HG02884 (cell line): ENCODE measurements around the gene FGFR3.

Experiments used
- ATAC-seq: cut with Tn5 transposase; IDR thresholded peaks from one replicate; pipeline ENCODE4 v1.9.1; 2021; ENCODE audit warnings: mild to moderate bottlenecking, moderate library complexity; ENCODE audit not compliant: unreplicated experiment

The FGFR3 gene

DNA sequence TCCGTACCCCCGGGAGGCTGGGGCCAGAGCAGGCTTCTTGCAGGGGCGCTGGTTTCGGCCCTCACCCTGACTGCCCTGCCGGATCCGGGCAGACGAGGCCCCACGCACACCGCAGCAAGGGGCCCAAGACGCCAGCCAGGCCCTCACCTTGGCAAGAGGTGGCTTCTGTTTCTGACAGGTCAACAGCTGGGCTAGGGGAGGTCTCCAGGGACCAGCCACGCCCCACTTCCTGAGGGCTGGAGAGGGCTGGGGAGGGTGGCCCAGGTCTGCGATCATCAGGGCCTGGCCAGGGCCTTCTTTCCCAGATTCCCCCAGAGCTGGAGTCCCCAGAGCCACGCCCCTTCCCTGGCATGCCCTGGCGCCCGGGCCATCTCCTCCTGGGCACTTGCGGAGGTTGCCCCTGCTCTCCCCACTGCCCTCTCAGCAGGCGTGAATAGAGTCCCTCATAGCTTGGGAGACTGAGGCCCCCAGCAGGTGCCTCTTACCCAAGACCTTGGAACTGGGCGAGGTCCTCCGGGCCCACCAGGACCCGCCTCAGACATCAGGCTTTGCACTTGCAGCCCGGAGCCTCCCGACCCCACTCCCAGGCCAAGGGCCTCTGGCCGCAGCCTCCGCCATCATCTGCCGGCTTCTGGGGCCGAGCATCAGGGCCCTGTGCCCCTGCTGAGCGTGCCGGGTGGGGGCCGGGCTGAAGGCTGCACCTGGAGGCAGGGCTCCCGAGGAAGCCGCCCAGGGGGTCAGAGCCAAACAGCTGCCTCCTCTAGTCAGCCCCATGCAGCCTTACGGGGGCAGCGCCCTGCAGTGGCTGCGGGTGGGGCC, 6.3 kb upstream of the FGFR3 start:
- ATAC-seq, result no peak

DNA sequence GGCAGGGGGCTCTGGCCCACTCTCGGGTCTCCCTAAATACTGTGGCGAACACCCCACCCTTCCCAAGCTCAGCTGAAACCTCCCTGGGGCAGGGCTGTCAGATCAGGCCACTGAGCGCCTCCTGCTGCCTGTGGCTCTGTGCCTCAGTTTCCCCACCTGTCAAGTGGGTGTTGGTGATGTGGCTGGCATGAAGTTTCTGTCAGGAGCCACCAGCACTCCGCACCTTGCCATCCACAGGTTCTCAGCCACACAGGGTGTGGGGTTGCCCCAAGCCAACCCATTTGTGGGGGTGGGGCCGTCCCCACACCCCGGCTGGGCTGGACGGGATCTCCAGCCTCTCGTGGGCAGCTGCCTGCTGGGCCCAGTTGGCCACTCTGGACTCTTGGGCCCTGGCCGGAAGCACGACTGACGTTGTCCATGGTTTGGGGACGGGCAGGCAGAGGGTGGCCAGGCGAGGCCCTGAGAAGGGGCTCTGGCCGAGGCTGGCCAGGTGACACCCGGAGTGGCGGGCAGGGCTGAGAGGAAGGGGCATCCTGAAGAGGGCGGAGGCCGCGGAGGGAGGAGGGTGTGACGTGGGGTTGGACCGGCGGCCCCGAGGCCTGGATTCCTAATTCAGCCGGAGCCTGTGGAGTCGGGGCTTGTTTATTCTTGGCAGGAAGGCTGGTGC, 5.5 kb upstream of the FGFR3 start:
- ATAC-seq, result no peak

DNA sequence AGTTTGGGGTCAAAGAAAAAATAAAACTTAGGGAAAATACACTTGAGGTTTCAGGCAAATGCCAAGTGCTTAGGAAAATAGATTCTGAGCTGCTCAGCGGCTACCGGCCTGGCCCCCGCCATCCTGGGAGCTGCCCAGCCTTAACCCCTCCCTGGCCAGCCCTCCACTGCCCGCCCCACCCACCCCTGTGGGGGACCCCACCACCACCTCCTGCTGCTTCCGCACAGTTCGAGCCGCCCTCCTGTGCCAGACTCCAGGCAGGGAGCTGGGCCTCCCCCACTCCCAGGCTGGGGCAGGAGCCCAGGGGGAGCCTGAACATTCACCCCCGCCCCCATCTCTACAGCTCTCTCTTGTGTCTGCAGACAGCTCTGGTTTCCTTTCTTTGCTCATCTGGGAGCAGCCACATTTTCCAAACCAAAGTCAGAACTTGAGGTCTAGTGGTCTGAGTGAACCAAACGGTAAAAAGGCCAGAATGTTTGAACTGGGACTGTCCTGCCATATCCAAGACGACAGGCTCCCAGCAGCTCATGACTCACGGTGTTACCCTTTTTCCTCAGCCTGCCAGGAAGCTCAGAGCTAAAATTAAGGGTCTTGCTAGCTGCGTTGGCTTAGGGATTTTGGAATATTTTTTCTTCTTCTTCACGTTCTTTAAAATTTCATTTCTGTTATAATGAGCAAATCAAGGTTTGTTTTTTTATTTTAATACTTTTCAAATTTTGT, 4.7 kb upstream of the FGFR3 start:
- ATAC-seq, result no peak

DNA sequence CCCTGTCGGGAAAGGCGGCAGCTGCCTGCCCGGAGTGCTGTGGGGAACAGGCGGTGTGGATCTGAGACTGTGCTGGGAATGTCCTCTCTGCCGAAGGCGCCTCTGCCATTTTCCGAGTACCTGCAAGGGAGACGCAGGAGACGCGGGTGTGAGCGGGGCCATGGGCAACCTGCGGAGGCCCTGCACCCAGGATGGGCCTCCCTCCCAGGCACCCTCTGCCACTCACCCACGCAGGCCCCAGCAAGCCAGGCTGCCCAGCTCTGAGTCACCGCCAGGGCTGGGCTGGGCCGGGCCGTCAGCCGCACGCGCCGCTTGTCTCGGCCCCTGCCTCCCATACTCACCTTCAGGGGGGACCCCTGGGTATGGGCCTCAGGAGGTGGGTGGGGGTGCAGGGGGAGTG, 3.5 kb upstream of the FGFR3 start:
- ATAC-seq, result no peak

DNA sequence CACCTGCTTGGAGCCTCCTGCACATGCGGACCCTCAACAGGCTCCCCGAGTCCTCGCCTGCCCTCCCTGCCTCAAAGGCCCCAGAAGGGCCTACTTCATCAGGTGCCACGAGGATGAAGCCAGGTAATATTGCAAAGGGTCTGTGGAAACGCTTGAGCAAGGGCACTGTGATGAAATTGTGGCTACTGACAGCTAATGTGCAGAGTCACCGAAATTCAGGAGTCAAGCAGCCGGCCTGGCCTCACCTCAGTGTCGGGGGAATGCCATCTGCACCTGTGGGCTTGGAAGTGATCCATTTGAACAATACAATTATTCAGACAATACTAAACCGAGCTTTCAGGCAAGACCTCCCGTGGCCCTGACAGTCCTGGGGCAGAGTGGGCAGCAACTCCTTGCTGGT, 3.1 kb upstream of the FGFR3 start:
- ATAC-seq, result no peak

DNA sequence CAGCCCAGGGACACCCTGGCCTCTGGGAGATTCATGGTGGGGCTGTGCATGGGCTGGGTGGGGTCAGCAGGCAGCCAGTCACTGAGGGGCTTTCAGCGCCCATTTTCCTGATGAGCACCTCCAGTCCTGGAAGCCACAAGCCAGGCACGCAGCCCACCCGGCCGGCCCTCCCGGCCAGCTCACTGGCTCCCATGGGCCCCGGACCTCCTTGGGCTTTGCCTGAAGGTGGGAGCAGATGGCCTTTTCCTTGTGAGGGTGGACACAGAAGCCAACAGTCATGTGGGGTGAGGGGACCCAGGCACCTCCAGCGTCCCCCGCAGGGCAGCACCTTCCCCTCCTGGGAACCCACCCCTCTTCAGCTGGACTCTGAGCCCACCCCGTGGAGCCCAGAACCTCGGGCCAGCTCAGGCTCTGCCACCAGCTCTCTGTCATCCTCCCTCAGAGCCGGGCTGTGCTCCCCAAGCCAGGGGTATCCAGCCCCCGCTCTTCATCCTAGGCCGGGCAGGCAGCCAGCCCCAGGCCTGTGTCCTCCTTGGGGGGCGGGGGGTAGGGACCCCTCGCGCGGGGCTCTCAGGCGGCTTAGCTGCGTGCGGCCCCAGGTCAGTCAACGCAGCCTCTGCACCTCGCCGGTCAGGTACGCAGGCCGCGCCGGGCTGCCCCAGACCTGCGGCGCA, 798 bp upstream of the FGFR3 start:
- ATAC-seq, result no peak

DNA sequence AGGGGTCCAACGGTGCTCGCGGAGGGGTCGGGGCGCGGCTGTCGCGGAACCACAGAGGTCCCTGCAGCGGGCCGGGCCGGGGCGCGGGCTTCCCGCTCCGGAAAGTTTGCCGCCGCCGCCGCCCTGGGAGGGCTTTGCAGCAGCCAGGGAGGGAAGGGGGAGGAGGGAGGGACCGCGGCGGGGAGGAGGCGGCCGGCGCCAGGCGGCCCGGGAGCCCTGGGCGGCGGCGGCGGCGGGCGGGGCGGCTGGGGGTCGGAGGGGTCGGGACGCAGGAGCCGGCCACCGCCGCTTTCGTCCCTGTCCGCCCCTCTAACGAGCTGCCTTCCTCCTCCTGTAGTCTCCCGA, 375 bp downstream of the FGFR3 start:
- peak; percentile 31 for ATAC-seq

DNA sequence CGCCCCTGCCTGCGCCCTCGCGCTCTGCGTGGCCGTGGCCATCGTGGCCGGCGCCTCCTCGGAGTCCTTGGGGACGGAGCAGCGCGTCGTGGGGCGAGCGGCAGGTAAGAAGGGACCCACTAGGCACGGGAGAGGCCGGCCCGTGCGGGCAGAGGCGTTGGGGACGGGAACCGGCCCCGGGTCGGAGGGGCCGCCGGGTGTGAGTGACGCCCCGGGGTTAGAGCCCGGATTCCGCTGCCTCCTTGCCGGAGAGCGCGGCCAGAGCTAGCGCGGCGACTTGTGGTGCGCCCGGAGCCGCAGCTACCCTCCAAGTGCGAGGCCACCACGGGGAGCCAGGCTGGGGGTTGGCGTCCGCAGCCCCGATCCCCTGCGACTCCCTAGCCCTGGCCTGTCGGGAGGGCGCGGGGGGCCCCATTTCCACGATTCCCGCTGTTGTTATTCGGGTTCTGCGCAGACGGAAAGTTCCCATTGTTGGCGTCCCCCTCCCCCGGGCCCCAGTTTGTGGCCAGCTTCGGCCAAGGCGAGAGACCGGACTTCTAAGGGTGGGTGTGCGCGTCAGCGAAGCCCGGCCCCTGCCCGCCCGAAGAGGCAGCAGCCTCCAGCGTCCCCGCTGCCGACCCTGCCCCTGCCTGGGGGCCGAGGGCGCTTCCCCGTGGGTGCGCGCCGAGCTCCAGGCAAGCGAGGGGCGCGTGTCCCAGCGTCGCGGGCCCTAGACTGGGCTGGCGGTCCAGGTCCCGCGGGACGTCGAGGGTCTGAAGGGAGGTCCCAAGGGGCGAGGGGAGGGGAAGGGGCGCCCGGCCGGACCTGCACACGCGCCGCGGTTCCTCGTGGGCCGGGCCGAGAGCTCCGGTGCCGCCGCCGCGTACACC, 1.1 kb downstream of the FGFR3 start:
- no peak for ATAC-seq

DNA sequence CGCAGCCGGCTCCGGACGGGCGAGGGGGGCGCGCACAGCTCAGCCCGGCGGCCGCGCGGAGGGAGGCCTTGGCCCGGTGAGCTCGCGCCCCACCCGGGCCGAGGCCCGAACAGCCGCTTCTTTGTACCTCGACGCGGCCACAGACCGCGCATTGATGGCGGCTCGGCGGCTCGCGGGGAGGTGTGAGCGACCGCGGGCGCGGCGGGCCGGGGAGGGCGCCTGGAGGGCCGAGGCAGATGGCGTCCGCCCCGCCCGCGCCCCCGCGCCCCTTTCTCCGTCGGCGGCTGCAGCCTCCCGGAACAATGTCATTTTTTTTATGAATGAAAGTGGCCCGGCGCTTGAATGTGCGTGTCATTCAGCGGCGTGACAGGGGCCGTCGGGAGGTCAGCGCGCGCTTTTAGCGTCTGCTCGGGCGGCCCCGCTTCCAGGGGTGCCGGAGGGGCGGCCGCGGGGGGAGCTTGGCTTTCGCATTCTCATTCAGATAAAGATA, 1.8 kb downstream of the FGFR3 start:
- ATAC-seq, result no peak

DNA sequence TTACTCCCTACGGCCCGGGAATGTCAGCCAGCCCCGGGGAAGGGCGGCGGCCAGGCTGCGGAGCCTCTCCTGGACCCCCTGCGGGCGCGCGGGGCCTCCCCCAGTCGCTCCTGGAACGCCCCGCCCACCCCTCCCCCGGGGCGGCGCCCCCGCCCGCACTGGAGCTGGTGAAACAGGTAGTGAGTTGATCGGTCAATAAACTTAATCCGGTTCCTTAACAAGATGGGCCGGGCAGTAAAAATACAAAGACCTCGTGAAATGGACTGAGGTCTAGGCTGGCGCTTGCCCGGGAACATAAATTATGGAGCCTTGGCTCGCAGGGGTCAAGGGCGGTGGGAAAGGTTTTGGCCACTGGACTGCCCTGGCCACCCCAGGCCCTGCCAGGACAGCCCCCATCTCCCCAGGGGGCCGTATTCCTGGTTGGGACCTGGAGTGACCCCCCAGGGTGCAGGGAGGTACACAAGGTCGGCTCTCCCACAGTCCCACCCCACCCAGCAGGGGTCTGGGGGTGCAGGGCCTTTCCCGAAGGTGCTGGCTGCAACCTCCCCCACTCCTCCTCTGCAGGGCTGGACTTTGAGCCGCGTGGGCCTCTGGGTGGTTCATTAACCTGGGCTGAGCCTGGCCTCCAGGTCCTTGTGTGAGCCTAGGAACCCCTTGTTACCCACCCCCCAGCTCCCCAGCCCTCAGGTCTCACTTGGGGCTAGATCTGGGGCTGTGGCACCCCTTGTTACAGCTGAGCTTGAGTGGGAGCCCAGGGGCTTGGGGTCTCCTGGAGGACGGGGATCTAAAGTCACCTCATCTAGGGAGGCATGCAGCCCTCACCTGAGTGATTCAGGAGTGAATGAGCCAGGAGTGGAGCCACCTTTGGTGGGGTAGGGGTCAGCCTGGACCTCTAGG, 2.5 kb downstream of the FGFR3 start:
- ATAC-seq, result no peak

DNA sequence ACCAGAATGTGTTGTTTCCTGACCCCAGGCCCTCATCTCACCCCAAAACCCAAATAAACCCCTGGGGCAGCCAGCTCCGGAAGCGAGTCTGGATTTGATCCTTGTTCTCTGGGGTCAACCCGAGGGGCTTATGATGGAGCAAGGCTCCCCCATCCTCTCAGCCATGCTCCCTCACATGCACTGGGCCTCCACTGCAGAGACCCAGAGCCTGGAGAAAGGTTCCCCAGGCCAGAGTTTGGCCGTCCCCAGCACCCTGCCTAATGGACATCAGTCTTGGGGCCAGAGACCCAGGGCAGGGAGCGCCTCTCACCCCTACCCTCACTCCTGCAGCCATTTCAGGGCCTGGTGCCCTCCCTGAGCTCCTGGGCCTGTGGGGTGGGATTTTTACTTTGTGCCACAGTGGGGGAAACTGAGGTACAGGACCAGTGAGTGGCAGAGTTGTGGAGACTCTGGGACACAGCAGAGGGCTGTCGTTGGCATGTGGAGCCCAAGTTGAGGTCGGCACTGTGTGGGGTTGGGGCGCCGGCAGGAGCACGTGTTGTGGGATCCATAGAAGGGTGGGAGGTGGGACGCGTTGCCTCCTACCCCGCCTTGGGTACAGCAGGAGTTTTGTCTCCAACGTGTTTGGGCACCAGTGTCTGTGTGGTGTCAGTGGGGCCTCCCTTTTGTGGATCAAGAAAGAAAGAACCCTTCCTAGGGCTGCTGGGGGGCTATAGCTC, 3.6 kb downstream of the FGFR3 start:
- ATAC-seq, result no peak

DNA sequence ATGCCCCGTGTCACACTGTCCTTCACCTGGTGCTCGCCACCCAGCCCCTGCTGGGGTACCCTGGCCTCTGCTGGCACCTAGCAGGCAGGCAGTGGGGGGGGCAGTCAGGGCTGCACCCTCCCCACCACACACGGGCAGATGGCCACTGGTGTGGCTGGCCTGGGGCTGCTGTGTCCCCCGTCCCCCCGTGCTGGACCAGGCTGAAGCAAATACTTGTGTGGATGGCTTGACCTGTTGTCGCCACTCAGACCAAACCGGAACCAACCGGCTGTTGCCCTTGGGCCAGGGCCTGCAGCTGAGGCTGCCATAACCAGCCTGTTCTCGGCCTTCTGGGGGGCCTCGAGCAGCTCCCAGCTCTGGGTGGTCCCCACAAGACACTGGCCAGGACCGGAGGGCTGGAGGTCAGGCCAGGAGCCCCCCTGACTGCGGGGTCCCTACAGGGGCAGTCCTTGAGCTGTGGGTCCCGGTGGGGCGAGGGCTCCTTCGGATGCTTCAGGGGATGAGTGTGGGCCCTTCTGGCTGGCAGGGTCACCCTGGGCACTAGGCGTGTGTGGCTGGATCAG, 4.3 kb downstream of the FGFR3 start:
- ATAC-seq, result no peak

DNA sequence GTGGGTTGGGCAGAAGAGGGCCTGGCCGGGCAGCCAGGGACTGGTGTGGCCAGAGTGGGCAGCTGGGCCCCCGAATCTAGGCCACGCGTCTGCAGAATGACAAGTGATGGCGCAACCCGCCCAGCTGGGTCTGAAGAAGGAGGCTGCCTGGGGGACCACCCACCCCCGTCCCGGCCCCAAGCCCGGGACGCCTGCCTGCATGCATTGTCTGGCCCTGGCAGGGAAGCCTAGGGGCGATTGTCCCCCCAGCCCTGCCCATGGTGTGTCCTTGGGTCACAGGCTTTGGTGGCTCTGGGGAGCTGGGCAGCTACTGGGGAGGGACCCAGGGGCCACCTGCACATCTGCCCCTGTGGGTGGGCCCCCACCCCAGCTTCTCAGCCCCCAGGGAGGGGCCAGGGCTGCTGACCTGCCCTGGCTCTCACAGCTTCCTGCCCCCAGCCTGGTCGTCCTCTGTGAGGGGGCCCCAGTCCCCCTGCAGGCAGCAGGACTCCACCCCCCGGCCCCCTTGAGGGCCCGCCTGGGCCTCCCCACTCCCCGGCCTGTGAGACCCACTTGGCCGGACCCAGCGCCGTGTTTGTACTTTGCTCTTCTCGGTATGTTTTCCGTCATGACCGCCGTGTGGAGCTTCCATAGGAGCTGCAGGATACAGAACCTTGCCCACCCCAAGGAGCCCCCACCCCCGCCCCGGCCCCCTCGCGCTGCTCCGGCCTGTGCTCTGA, 4.9 kb downstream of the FGFR3 start:
- no peak for ATAC-seq

DNA sequence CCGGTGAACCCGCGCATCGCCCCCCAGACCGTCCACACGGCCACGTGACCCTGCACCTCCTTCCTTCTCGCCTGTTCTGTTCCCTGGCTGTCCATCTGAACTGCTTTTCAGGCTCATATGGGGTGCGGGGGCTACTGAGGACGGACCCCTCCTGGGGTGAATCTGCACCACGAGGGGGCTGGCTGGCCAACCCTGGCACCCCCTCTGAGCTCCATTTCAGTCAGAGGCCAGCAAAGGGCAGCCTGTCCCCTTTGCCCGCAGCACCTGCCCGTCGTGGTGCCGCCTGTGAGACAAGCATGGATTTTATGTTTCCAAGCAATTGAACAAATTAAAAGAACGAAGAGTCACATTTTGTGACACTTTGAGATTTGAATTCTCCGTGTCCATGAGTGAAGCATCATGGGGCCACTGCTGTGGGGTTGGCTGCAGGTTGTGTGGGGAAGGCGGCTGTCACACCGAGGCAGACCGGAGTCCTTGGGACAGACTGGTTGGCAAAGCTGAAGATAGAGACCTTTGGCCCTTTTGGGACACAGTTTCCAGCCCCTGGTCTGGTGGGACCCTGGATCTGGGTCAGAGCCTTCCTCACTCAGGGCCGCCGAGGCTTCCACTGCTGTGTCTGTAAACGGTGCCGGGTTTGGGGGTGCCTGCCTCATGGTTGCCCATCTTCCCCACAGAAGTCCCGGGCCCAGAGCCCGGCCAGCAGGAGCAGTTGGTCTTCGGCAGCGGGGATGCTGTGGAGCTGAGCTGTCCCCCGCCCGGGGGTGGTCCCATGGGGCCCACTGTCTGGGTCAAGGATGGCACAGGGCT, 5.7 kb downstream of the FGFR3 start:
- ATAC-seq, result no peak

DNA sequence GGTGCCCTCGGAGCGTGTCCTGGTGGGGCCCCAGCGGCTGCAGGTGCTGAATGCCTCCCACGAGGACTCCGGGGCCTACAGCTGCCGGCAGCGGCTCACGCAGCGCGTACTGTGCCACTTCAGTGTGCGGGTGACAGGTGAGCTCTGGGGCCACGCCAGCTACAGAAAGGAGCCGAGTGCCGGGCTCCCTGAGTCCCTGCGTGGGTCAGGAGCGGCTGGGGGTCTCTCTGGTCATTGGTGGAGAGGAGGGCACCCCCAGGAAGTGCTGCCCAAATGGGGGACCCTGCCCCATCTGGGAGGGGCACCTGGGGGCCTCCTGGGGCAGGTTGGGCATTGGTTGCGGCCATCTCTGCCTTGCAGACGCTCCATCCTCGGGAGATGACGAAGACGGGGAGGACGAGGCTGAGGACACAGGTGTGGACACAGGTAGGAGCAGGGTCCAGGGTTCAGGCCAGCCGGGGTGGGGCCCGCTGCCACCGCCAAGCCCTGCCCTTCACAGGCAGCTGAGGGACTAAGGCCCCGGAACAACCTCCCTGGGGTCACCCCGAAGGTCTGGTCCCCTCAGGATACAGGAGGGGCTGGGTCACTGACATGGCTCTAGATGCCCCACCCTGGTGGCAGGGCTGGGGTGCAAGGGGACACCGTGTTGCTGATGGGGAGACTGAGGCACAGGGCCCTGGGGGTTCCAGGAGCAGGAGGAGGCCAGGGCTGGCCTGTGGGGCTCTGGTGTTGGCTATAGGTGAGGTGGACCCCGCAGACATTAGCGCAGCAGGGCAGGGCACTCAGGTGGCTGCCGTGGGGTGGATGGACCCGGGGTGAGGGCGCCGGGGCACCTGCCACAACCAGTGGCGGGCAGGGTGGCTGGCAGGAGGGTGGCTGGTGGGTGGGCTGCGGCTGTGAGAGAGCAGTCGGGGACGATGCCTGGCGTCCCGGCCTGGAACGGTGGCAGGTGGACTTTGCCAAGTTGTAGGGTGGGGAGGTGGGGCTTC, 6.6 kb downstream of the FGFR3 start:
- ATAC-seq, result no peak

DNA sequence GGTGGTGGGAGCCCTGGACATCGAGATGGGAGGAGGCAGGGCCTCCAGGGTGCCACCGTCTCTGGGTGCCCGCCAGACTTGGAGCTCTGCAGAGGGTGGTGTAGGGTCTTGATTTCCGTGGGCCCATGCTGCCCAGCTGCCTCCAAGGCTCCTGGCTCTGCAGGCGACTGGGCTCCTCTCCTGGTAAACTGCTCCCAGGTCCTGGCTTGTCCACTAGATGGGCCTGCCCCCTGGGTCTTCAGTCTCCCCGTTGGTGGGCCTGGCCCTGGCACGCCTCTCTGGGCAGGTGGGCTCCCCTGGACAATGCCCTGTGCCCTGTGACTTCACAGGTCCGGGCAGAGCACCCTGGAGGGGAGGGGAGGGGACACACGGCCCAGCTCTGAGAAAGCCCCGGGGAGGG, 7.7 kb downstream of the FGFR3 start:
- no peak for ATAC-seq
